ENCODE measurements around the gene SBK2. TPM values are rescaled to one million over a fixed set of nuclear protein-coding genes. Genes with fewer than 3 reads are reported as not detected.

The SBK2 gene
- total RNA-seq, 2 donors from 2014 or later = 111 to 172 TPM

GRCh38 chr19:55504981-55505380, 32.0 kb downstream of the SBK2 start:
- Histone ChIP-seq H3K27ac (no peak overlapping the region), H3K4me1 (peaks cover 0 to 10% of the 10 kb centered on the region in 2 donors), H3K9me3 (no peaks in the 10 kb centered on the region), H3K36me3 (no peaks in the 10 kb centered on the region), H3K27me3 (no peaks in the 10 kb centered on the region), H3K4me3 (no peak overlapping the region)
- TF ChIP-seq CTCF (IDR thresholded peaks at IDR 0.05) = no peak
- DNase-seq (ENCODE audit: low spot score) = no peak

GRCh38 chr19:55504252-55504603, 32.7 kb downstream of the SBK2 start:
- H3K36me3 ChIP-seq = no peaks in the 10 kb centered on the region
- TF ChIP-seq CTCF (IDR thresholded peaks at IDR 0.05) = peak in 1 of 2 donors; percentile 5
- no peaks in the 10 kb centered on the region for H3K27me3 ChIP-seq
- peak overlapping the region in 1 of 2 donors; percentile 53 for H3K4me3 ChIP-seq
- peaks cover 0 to 10% of the 10 kb centered on the region in 2 donors for H3K4me1 ChIP-seq
- peak overlapping the region; percentile 75 for H3K27ac ChIP-seq
- H3K9me3 ChIP-seq = no peaks in the 10 kb centered on the region
- DNase-seq (ENCODE audit: low spot score) = no peak

GRCh38 chr19:55503502-55504251, 33.3 kb downstream of the SBK2 start:
- no peaks in the 10 kb centered on the region for H3K27me3 ChIP-seq
- peak overlapping the region; percentile 41 to 53 for H3K4me3 ChIP-seq
- no peaks in the 10 kb centered on the region for H3K9me3 ChIP-seq
- peak; percentile 98 to 100 for TF ChIP-seq CTCF (IDR thresholded peaks at IDR 0.05)
- peak; percentile 93 for DNase-seq (ENCODE audit: low spot score)
- no peaks in the 10 kb centered on the region for H3K36me3 ChIP-seq
- peak overlapping the region; percentile 75 for H3K27ac ChIP-seq
- peaks cover 0 to 10% of the 10 kb centered on the region in 2 donors for H3K4me1 ChIP-seq

- Histone ChIP-seq H3K36me3 (no peaks in the 10 kb centered on the region), H3K4me1 (peaks cover 0 to 10% of the 10 kb centered on the region in 2 donors), H3K4me3 (no peak overlapping the region), H3K9me3 (no peaks in the 10 kb centered on the region), H3K27ac (no peak overlapping the region), H3K27me3 (no peaks in the 10 kb centered on the region)
- DNase-seq (ENCODE audit: low spot score) = no peak
- no peak for TF ChIP-seq CTCF (IDR thresholded peaks at IDR 0.05)
Observed at GRCh38 chr19:55503157-55503501, 33.8 kb downstream of the SBK2 start.

GRCh38 chr19:55502197-55502952, 34.6 kb downstream of the SBK2 start:
- Histone ChIP-seq H3K9me3 (no peaks in the 10 kb centered on the region), H3K4me3 (no peak overlapping the region), H3K4me1 (peaks cover 0 to 10% of the 10 kb centered on the region in 2 donors), H3K36me3 (no peaks in the 10 kb centered on the region), H3K27ac (no peak overlapping the region), H3K27me3 (no peaks in the 10 kb centered on the region)
- TF ChIP-seq CTCF (IDR thresholded peaks at IDR 0.05) = no peak
- no peak for DNase-seq (ENCODE audit: low spot score)

Measured in right atrium auricular region (tissue), 2 donors.